Glomerular endothelial cell (primary cell): ENCODE results near the gene SAMD13. TPM values are rescaled to one million over a fixed set of nuclear protein-coding genes. Genes with fewer than 3 reads are reported as not detected.

Source experiments
- total RNA-seq: library from RNA; depleted of rRNA; stranded (reverse); fragments of >200 nt; gene quantifications from 2 replicates; pipeline ENCODE4 v1.2.3, GENCODE V29; 2015

The SAMD13 gene
- total RNA-seq, 1 donor from 2014 or later = 1.3 TPM

Other genes with a start within 250 kb of the SAMD13 start
- gene PRKACB, start 157.4 kb upstream of the SAMD13 start, total RNA-seq = 43.3 and 54.5 TPM in 2 replicates
- gene DNASE2B, start 96.8 kb downstream of the SAMD13 start, total RNA-seq = not detected in 2 replicates
- 34.6 and 44.9 TPM in 2 replicates for gene RPF1, start 177.6 kb downstream of the SAMD13 start, total RNA-seq
- 7.2 TPM in 1 of 2 replicates, not detected in the other for gene SPATA1, start 204.7 kb downstream of the SAMD13 start, total RNA-seq
- 180 and 183 TPM in 2 replicates for gene GNG5, start 204.9 kb downstream of the SAMD13 start, total RNA-seq